ENCODE results near the gene UBE2D1. TPM values are rescaled to one million over a fixed set of nuclear protein-coding genes. Genes with fewer than 3 reads are reported as not detected.
A peak's percentile ranks its signal among the peaks of the same experiment; 100 is the strongest.

The UBE2D1 gene
- total RNA-seq, 6 experiments from 2014 or later: 3.1 to 11.9 (median 6.6) TPM

- TF ChIP-seq, protein P1, sequence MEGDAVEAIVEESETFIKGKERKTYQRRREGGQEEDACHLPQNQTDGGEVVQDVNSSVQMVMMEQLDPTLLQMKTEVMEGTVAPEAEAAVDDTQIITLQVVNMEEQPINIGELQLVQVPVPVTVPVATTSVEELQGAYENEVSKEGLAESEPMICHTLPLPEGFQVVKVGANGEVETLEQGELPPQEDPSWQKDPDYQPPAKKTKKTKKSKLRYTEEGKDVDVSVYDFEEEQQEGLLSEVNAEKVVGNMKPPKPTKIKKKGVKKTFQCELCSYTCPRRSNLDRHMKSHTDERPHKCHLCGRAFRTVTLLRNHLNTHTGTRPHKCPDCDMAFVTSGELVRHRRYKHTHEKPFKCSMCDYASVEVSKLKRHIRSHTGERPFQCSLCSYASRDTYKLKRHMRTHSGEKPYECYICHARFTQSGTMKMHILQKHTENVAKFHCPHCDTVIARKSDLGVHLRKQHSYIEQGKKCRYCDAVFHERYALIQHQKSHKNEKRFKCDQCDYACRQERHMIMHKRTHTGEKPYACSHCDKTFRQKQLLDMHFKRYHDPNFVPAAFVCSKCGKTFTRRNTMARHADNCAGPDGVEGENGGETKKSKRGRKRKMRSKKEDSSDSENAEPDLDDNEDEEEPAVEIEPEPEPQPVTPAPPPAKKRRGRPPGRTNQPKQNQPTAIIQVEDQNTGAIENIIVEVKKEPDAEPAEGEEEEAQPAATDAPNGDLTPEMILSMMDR (IDR thresholded peaks at IDR 0.05): no peak
- no peak for TF ChIP-seq POLR2A (IDR thresholded peaks at IDR 0.05)
- intact Hi-C loops (cut with DNase I): no loop called here
- no peak for ATAC-seq
- H3K4me1 ChIP-seq: no peaks in the 10 kb centered on the region
- H3K27ac ChIP-seq: no peak overlapping the region
- no peaks in the 10 kb centered on the region for H3K9me3 ChIP-seq
- 89% methylated on average over 4 of the region's 4 CpGs for WGBS (ENCODE audit: insufficient coverage, low coverage, low lambda C conversion rate, missing lambda C conversion rate)
- H3K27me3 ChIP-seq: no peaks in the 10 kb centered on the region
- no peaks in the 10 kb centered on the region for H3K36me3 ChIP-seq
- no peak for DNase-seq
- H3K4me3 ChIP-seq: no peak overlapping the region
Observed at GRCh38 chr10:58341422-58341821, 6.6 kb downstream of the UBE2D1 start.

GRCh38 chr10:58341947-58342346, 7.1 kb downstream of the UBE2D1 start:
- ATAC-seq (no peak), DNase-seq (no peak)
- Histone ChIP-seq H3K4me3 (no peak overlapping the region), H3K4me1 (no peaks in the 10 kb centered on the region), H3K27ac (no peak overlapping the region), H3K27me3 (no peaks in the 10 kb centered on the region), H3K9me3 (no peaks in the 10 kb centered on the region), H3K36me3 (no peaks in the 10 kb centered on the region)
- 80% methylated on average over 1 of the region's 1 CpG for WGBS (ENCODE audit: insufficient coverage, low coverage, low lambda C conversion rate, missing lambda C conversion rate)
- intact Hi-C loops (cut with DNase I): no loop called here
- no peak for TF ChIP-seq POLR2A (IDR thresholded peaks at IDR 0.05)
- TF ChIP-seq, protein P1 (IDR thresholded peaks at IDR 0.05): no peak

DNA sequence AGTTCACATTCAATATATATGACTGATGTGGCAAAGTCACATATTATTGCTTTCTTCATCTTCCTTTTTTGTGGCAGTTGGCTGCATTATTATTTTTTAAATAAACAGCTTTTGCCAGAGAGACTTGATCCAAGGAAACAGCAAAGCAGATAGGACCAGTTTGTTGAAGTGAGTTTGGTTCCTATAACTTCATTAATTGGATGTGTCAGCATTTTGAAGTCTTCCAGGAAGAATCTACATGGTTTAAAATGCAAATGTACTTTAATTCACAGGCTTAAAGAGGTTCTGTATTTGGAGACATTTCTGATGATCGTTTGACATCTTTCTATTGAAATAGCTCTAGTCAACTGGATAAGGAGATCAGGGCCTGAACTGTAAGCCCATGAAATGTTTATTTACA, 13.2 kb downstream of the UBE2D1 start:
- intact Hi-C loops (cut with DNase I): no loop called here
- ATAC-seq (no peak), DNase-seq (no peak)
- Histone ChIP-seq H3K27me3 (no peaks in the 10 kb centered on the region), H3K4me3 (no peak overlapping the region), H3K27ac (no peak overlapping the region), H3K36me3 (no peaks in the 10 kb centered on the region), H3K4me1 (peaks cover 0 to 16% (median 0%) of the 10 kb centered on the region in 4 donors), H3K9me3 (no peaks in the 10 kb centered on the region)
- 19% methylated on average over 1 of the region's 1 CpG for WGBS (ENCODE audit: insufficient coverage, low coverage, low lambda C conversion rate, missing lambda C conversion rate)
- TF ChIP-seq, protein P1 (IDR thresholded peaks at IDR 0.05): no peak
- TF ChIP-seq POLR2A (IDR thresholded peaks at IDR 0.05): no peak

DNA sequence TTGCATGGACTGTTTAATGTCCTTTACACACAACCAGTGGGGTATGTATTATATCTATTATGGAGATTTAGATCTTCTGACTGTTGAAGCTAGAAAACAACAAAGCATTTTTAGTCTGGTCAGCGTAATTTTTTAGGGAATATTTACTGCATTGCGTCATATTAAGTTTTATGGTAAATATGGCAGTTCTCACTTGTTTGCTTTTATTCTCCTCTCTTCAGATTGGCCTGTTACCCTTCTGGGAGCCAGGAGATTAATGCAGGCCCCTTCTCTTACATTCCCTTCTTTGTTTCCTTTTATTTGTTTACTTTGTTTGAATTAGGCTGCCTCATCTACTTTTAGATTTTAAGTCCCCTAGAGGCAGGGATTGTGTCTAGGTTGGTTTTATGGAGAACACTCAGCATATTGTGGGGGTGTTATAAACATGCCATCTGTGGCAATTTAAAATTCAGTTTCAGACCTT, 13.8 kb downstream of the UBE2D1 start:
- H3K4me3 ChIP-seq: no peak overlapping the region
- no peaks in the 10 kb centered on the region for H3K9me3 ChIP-seq
- WGBS (ENCODE audit: insufficient coverage, low coverage, low lambda C conversion rate, missing lambda C conversion rate): 85% methylated on average over 2 of the region's 2 CpGs
- H3K4me1 ChIP-seq: peaks cover 0 to 16% (median 1%) of the 10 kb centered on the region in 4 donors
- H3K27ac ChIP-seq: no peak overlapping the region
- no peaks in the 10 kb centered on the region for H3K27me3 ChIP-seq
- intact Hi-C loops (cut with DNase I): no loop called here
- no peak for ATAC-seq
- no peaks in the 10 kb centered on the region for H3K36me3 ChIP-seq
- TF ChIP-seq POLR2A (IDR thresholded peaks at IDR 0.05): no peak
- TF ChIP-seq, protein P1 (IDR thresholded peaks at IDR 0.05): no peak
- no peak for DNase-seq

DNA sequence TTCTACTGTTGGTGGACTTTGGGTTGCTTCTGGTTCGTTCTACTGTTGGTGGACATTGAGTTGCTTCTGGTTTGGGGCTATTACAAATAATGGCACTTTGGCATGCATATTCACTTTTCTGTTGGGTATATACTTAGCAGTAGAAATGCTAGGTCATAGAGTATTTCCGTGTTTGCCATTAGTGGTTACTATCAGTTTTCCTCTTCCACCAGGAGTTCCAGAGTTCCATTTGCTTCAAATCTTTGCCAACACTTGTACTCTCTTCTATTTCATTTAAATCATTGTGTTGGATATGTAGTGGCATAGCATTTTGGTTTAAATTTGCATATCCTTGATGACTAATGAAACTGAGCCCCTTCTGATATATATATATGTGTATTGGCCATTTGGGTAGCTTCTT, 15.2 kb downstream of the UBE2D1 start:
- no peak overlapping the region for H3K27ac ChIP-seq
- ATAC-seq (peak in 3 of 4 donors; percentile 23 to 71 (median 47)), DNase-seq (no peak)
- H3K27me3 ChIP-seq: no peaks in the 10 kb centered on the region
- H3K9me3 ChIP-seq: no peaks in the 10 kb centered on the region
- intact Hi-C loops (cut with DNase I): no loop called here
- TF ChIP-seq POLR2A (IDR thresholded peaks at IDR 0.05): no peak
- TF ChIP-seq, protein P1 (IDR thresholded peaks at IDR 0.05): no peak
- 55% methylated on average over 2 of the region's 2 CpGs for WGBS (ENCODE audit: insufficient coverage, low coverage, low lambda C conversion rate, missing lambda C conversion rate)
- H3K4me3 ChIP-seq: no peak overlapping the region
- H3K36me3 ChIP-seq: no peaks in the 10 kb centered on the region
- peaks cover 0 to 16% (median 1%) of the 10 kb centered on the region in 4 donors for H3K4me1 ChIP-seq

Data from right lobe of liver (tissue), 6 donors.